HCT116 (cell line): ENCODE data around the gene FAM110D. TPM values are rescaled to one million over a fixed set of nuclear protein-coding genes. Genes with fewer than 3 reads are reported as not detected.

Experiments
- ATAC-seq: fragments of 200-7000 bp; cut with Tn5 transposase; 2 replicates; pipeline ENCODE4 v1.9.1; 2020; ENCODE audit warnings: mild to moderate bottlenecking, moderate library complexity
- BruUV-seq: library from RNA; stranded (reverse); fragments of 400-500 nt; replicated peaks from 2 replicates; lab custom pipeline; 2021; lab: Mats Ljungman, UMichigan
- CTCF ChIA-PET: fragments of 300-600 bp; sonication (Branson Sonifier 250); formaldehyde crosslinking; loops from one replicate; lab custom pipeline; 2021; ENCODE audit warnings: antibody characterized with exemption; lab: Charles Lee
- POLR2A ChIA-PET: fragments of 300-600, 350-600 bp; sonication (Branson Sonifier 250); formaldehyde crosslinking; loops from one replicate; lab custom pipeline; 2021; ENCODE audit warnings: antibody characterized with exemption; lab: Charles Lee
- RAD21 ChIA-PET, 2 experiments: fragments of 300-600 bp; sonication (Branson Sonifier 250); formaldehyde crosslinking; loops; one replicate each; lab custom pipeline; 2023; ENCODE audit warnings: low total read pairs in 2 of 2; ENCODE audit not compliant: uncharacterized antibody in 2 of 2, unreplicated experiment in 2 of 2, low non-redundant PET in 1 of 2; lab: Charles Lee
- DNase-seq: peaks from one replicate; pipeline ENCODE4 v3.0.0-alpha.2; 2010; ENCODE audit warnings: low read depth, low spot score
- H2AFZ ChIP-seq: fragments of 200-600 bp; shearing (Covaris generic), sonication (generic); 2 replicates; pipeline ENCODE4 v1.6.1; 2017; ENCODE audit warnings: low read depth, mixed run types, mixed read lengths, antibody characterized with exemption, low read length; ENCODE audit not compliant: poor library complexity, severe bottlenecking
- H3K27ac ChIP-seq: 2 replicates; pipeline ENCODE4 v1.5.1; 2012; ENCODE audit warnings: low read depth, low read length
- H3K27me3 ChIP-seq: fragments of 200-600 bp; sonication (generic); 2 replicates; pipeline ENCODE4 v1.6.1; 2016; ENCODE audit warnings: mixed run types, low read length, mixed read lengths; ENCODE audit not compliant: insufficient read depth
- H3K36me3 ChIP-seq, 2 experiments: fragments of 200-500 bp in 1 of 2; fragments of 200-600 bp in 1 of 2; sonication (Bioruptor generic) in 1 of 2; sonication (generic) in 1 of 2; 2 replicates each; pipeline versions ENCODE4 v1.5.1 to v1.6.1; 2014 to 2016; ENCODE audit warnings: low read length in 2 of 2, inconsistent platforms in 1 of 2, mixed read lengths in 1 of 2, mixed run types in 1 of 2; ENCODE audit not compliant: insufficient read depth in 2 of 2, control insufficient read depth in 1 of 2
- H3K4me1 ChIP-seq, 2 experiments: fragments of 200-600 bp in 1 of 2; sonication (generic) in 1 of 2; 2 replicates each; pipeline versions ENCODE4 v1.5.1 to v1.6.1; 2012 to 2017; ENCODE audit warnings: low read length in 2 of 2, inconsistent platforms in 1 of 2, mild to moderate bottlenecking in 1 of 2, mixed read lengths in 1 of 2, mixed run types in 1 of 2, moderate library complexity in 1 of 2; ENCODE audit not compliant: insufficient read depth in 2 of 2, control insufficient read depth in 1 of 2
- H3K4me2 ChIP-seq: fragments of 200-600 bp; sonication (generic); 2 replicates; pipeline ENCODE4 v1.6.1; 2017; ENCODE audit warnings: mixed run types, low read length, mixed read lengths
- H3K4me3 ChIP-seq, 2 experiments: fragments of 200-600 bp in 1 of 2; sonication (generic) in 1 of 2; replicated peaks in 1 of 2; 2 replicates each; pipeline ENCODE4 v1.5.1; 2011 to 2016; ENCODE audit warnings: low read length in 2 of 2, control low read depth in 1 of 2, low read depth in 1 of 2, mild to moderate bottlenecking in 1 of 2, mixed read lengths in 1 of 2, mixed run types in 1 of 2
- H3K79me2 ChIP-seq: fragments of 200-600 bp; sonication (generic); 2 replicates; pipeline ENCODE4 v1.6.1; 2017; ENCODE audit warnings: mild to moderate bottlenecking, mixed run types, low read length, moderate library complexity, mixed read lengths; ENCODE audit not compliant: insufficient read depth
- H3K9ac ChIP-seq: fragments of 200-600 bp; sonication (generic); 2 replicates; pipeline ENCODE4 v1.6.1; 2016; ENCODE audit warnings: low read length, mixed read lengths
- H3K9me2 ChIP-seq: fragments of 200-600 bp; sonication (generic), shearing (Covaris generic); 2 replicates; pipeline ENCODE4 v1.6.1; 2017; ENCODE audit warnings: mixed run types, mild to moderate bottlenecking, moderate library complexity; ENCODE audit not compliant: insufficient read depth
- H3K9me3 ChIP-seq, 2 experiments: fragments of 200-500 bp in 1 of 2; fragments of 200-600 bp in 1 of 2; sonication (Bioruptor generic) in 1 of 2; sonication (generic) in 1 of 2; 2 replicates each; pipeline ENCODE4 v1.6.1; 2014 to 2017; ENCODE audit warnings: low read length in 2 of 2, mixed read lengths in 2 of 2, inconsistent platforms in 1 of 2, low read depth in 1 of 2, mild to moderate bottlenecking in 1 of 2, mixed run types in 1 of 2, moderate library complexity in 1 of 2; ENCODE audit not compliant: control insufficient read depth in 1 of 2, insufficient read depth in 1 of 2
- H4K20me1 ChIP-seq: fragments of 200-600 bp; sonication (generic), shearing (Covaris generic); 2 replicates; pipeline ENCODE4 v1.6.1; 2017; ENCODE audit warnings: mixed run types, mild to moderate bottlenecking, moderate library complexity; ENCODE audit not compliant: insufficient read depth
- EZH2phosphoT487 ChIP-seq: fragments of 200-600 bp; IDR thresholded peaks from 2 replicates; pipeline ENCODE4 v1.6.1; 2018; ENCODE audit warnings: antibody characterized with exemption, borderline replicate concordance
- FOSL1 ChIP-seq: IDR thresholded peaks from 2 replicates; pipeline ENCODE4 v1.6.1; 2012; ENCODE audit warnings: low read depth
- JUND ChIP-seq: IDR thresholded peaks from 2 replicates; pipeline ENCODE4 v1.6.1; 2012
- POLR2A ChIP-seq: IDR thresholded peaks from 2 replicates; pipeline ENCODE4 v1.7.0; 2011; ENCODE audit warnings: borderline replicate concordance; ENCODE audit not compliant: insufficient read depth, insufficient read length; ENCODE audit errors: extremely low read depth
- POLR2AphosphoS5 ChIP-seq: IDR thresholded peaks from 2 replicates; pipeline ENCODE4 v1.6.1; 2011; ENCODE audit warnings: mild to moderate bottlenecking, low read depth, low read length, moderate library complexity
- RAD21 ChIP-seq: IDR thresholded peaks from 2 replicates; pipeline ENCODE4 v1.6.1; 2012; ENCODE audit warnings: low read depth, mild to moderate bottlenecking
- SIN3A ChIP-seq: IDR thresholded peaks from 2 replicates; pipeline ENCODE4 v1.6.1; 2012; ENCODE audit warnings: low read depth
- SP1 ChIP-seq: IDR thresholded peaks from 2 replicates; pipeline ENCODE4 v1.6.1; 2012; ENCODE audit warnings: low read depth
- YY1 ChIP-seq: IDR thresholded peaks from 2 replicates; pipeline ENCODE4 v1.6.1; 2011; ENCODE audit warnings: low read length, low read depth, moderate library complexity, mild to moderate bottlenecking; ENCODE audit not compliant: insufficient replicate concordance; ENCODE audit errors: extremely low read depth
- ZFX ChIP-seq: fragments of 450-650 bp; IDR thresholded peaks from 2 replicates; pipeline ENCODE4 v1.6.1; 2017
- intact Hi-C: fragments of 100-400 bp; cut with micrococcal nuclease; formaldehyde crosslinking; loops from 2 replicates; pipeline ENCODE4 v1.10.0; 2022
- total RNA-seq: library from RNA; stranded (reverse); gene quantifications from one replicate; pipeline ENCODE4 v1.2.1, GENCODE V29; 2021; ENCODE audit not compliant: unreplicated experiment
- TF ChIP-seq, protein P1 (sequence below): IDR thresholded peaks from 2 replicates; pipeline ENCODE4 v1.6.1; 2012; ENCODE audit warnings: low read depth
- TF ChIP-seq, protein P2 (sequence below): IDR thresholded peaks from 2 replicates; pipeline ENCODE4 v1.6.1; 2012

The FAM110D gene
- total RNA-seq, 1 experiment from 2014 or later = 0.34 TPM

DNA sequence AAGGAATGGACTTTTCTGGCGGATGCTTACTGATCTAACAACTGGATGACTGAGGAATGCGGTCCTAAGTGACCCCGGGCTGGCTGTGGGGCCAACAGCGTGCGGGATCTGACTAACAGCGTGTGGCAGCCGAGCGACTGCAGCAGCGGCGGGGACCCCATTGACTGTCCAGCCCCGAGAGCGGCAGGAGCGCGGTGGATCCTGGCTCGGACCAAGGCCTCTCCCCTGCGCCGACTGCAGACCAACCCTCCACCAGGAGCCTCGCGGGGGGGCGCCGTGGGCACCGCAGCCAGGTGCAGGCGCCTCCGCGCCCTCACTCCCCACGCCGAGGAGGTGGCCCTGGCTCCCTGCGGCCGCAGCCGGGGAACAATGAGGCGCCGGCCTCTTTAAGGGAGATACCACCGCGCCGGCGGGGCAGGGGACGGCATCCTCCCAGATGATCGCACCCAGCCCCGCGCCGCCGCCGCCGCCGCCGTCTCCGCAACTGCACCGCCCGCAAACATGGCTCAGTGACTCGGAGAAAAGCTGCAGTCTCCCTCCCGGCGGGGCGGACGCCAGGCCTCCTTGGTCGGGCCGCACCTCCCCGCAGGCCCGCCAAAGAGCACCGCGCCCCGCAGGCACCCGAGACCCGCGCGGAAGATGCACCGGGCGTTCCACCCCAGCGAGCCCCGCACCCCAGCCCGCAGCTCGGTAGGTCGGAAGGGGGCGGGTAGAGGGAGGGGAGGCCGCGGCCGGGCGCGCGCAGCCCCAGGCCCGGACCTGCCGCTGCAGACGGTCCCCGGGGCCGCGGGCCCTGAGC lies 47.9 kb upstream of the FAM110D start:
- Histone ChIP-seq H3K4me1 (peaks cover 14 to 21% of the 10 kb centered on the region in 2 experiments), H4K20me1 (no peaks in the 10 kb centered on the region), H3K27me3 (no peaks in the 10 kb centered on the region), H3K36me3 (peaks cover 3 to 9% of the 10 kb centered on the region in 2 experiments; a peak in 1 of 4 replicates), H3K9me2 (no peaks in the 10 kb centered on the region), H3K79me2 (peaks cover 13% of the 10 kb centered on the region), H3K27ac (peak overlapping the region; percentile 89), H3K9ac (peak overlapping the region; percentile 97), H2AFZ (no peak overlapping the region), H3K4me2 (peak overlapping the region; percentile 98), H3K4me3 (peak overlapping the region; percentile 81 to 98), H3K9me3 (no peaks in the 10 kb centered on the region)
- RAD21 ChIA-PET = interaction anchor here in 1 of 2 experiments (0.7 kb wide), 1 partner anchor 72 kb away, joined by 5 read pairs; no protein-coding TSS in a partner anchor
- CTCF ChIA-PET = interaction anchor here (1.0 to 1.6 kb wide), 4 partner anchors 32 to 281 kb away, joined by 3 to 6 read pairs (median 5); no protein-coding TSS in a partner anchor
- BruUV-seq = no TSS peak
- TF ChIP-seq, protein P1, sequence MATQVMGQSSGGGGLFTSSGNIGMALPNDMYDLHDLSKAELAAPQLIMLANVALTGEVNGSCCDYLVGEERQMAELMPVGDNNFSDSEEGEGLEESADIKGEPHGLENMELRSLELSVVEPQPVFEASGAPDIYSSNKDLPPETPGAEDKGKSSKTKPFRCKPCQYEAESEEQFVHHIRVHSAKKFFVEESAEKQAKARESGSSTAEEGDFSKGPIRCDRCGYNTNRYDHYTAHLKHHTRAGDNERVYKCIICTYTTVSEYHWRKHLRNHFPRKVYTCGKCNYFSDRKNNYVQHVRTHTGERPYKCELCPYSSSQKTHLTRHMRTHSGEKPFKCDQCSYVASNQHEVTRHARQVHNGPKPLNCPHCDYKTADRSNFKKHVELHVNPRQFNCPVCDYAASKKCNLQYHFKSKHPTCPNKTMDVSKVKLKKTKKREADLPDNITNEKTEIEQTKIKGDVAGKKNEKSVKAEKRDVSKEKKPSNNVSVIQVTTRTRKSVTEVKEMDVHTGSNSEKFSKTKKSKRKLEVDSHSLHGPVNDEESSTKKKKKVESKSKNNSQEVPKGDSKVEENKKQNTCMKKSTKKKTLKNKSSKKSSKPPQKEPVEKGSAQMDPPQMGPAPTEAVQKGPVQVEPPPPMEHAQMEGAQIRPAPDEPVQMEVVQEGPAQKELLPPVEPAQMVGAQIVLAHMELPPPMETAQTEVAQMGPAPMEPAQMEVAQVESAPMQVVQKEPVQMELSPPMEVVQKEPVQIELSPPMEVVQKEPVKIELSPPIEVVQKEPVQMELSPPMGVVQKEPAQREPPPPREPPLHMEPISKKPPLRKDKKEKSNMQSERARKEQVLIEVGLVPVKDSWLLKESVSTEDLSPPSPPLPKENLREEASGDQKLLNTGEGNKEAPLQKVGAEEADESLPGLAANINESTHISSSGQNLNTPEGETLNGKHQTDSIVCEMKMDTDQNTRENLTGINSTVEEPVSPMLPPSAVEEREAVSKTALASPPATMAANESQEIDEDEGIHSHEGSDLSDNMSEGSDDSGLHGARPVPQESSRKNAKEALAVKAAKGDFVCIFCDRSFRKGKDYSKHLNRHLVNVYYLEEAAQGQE = no peak
- TF ChIP-seq POLR2A (peak; percentile 25), POLR2AphosphoS5 (peak; percentile 72), ZFX (peak; percentile 81), RAD21 (peak; percentile 7; the same call in 1 of the 2 replicates), YY1 (no peak), FOSL1 (no peak), SIN3A (peak; percentile 44; the same call in 1 of the 2 replicates), EZH2phosphoT487 (no peak), SP1 (peak; percentile 40), JUND (peak; percentile 24; the same call in 1 of the 2 replicates)
- TF ChIP-seq, protein P2, sequence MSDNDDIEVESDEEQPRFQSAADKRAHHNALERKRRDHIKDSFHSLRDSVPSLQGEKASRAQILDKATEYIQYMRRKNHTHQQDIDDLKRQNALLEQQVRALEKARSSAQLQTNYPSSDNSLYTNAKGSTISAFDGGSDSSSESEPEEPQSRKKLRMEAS = peak; percentile 71
- DNase-seq = peak; percentile 48
- peak; percentile 60 for ATAC-seq
- intact Hi-C loops = loop anchor here (1.0 to 2.0 kb wide), 3 partner anchors 34 to 280 kb away; no protein-coding TSS in a partner anchor
- POLR2A ChIA-PET = interaction anchor here (0.8 to 1.5 kb wide), 6 partner anchors 9 to 218 kb away, joined by 3 to 4 read pairs (median 4); no protein-coding TSS in a partner anchor
